ENCODE results near the gene MARVELD1. TPM values are rescaled to one million over a fixed set of nuclear protein-coding genes. Genes with fewer than 3 reads are reported as not detected.

MARVELD1 gene
- total and polyA plus RNA-seq, 2 of the 8 experiments (the other 6 are each of a cell fraction or from before 2014, with no cell fraction given): 28.1 to 37.3 TPM

DNA sequence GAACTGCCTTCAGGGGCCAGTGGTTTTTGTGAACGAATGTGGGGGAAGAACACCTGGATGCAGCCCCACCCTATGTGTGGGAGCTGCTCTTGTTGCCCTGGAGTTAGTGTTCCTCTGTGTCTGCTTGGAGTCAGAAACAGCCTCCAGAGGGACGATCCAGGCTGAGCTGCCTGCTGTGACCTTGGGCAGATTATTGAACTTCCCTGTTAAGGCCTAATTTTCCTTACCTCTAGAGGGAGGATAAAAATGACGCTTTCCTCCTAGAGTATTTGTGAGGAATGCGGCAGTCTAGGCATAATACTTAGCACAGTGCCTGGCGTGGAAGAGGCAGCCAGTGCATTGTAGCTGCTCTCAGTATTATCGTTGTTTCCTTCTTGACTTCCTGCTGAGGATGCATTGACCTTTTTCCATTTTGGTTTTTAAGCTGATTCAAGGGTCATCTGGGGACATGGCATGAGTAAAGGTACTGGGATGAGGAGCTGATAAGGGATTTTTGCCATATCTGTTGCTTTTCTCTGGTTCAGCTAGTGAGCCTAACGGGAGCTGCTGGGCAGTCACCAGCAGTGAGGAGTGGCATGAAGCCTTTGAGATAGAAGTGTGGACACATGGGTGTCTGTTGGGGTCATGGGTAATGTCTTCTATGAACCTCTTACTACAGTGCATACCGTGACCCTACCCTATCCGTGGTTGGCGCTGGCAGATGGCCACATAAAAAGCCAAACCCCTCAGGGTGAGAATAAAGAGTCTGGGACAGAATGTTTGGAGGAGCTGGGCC, 29.8 kb downstream of the MARVELD1 start (continued):
- TF ChIP-seq USF2 (IDR thresholded peaks at IDR 0.05; ENCODE audit: low read length) (no peak), HDAC2 (IDR thresholded peaks at IDR 0.05; ENCODE audit: borderline replicate concordance in 1 of 2, low read depth in 2 of 2, low read length in 2 of 2) (no peak), SP4 (IDR thresholded peaks at IDR 0.05; ENCODE audit: low read length) (no peak)
